Brain pericyte (primary cell): ENCODE results near the gene CACNB2.

Source experiments
- DNase-seq: peaks from one replicate; pipeline ENCODE4 v3.0.0-alpha.2; 2012; ENCODE audit warnings: low read depth, low spot score

CACNB2 gene

DNA sequence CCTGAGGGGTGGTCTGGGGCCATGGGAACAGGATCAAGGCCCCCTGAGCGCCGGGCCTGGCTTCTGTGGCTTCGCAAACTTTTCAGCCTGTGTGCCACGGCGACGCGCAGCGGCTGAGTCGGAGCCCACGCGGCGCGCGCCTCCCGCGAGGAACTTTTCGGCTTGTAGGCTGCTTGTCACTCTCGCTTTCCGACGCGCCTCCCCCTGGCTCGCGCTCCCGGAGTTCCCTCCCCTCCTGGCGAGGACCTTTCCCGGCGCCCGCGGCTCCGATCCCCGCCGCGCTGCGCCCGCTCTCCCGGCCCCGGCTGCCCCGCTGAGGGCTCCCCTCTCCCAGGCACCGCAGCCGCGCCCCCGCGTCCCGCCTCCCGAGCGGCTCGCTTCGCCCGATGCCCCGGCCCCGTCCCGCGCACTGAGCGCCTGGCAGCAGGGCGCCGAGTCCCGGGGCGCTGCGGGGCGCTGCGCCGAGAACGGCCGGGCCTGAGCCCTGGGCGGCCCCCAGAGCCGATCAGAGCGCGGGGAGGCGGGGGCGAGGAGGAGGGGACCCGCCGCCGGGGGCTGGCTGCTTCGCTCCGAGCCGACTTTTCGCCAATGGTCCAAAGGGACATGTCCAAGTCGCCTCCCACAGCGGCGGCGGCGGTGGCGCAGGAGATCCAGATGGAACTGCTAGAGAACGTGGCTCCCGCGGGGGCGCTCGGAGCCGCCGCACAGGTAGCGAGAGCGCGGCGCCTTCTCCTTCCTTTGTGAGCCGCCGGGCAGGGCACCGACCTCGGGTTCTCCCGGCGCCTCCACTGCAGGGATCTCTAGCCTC lies at the start of gene CACNB2:
Gene CACNB2, plus strand, starts transcription at position 276 of the 808 bp plus-strand sequence.
- DNase-seq, result no peak

- DNase-seq, result no peak
Measured at GRCh38 chr10:18094332-18094731, 45.9 kb upstream of the CACNB2 start.

- no peak for DNase-seq
Measured at GRCh38 chr10:18094793-18095192, 45.4 kb upstream of the CACNB2 start.

DNA sequence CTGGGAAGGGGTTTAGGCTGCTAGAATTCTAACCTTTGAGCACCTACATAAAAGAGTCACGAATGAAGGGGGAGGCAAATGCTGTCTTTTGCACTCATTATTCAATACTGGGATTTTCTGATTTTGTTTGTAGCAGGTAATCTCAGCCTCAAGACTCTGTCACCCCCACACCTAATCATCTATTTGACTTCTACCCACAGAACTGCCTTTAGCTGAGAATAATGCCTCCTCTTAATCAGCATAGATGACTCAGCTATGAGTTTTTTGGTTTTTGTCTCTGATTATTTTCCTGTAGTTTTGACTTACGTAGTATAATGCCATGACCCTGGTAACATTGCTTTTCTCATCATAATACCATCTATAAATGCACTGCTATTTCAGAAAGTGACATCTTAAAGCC lies 42.7 kb upstream of the CACNB2 start:
- DNase-seq, result no peak

GRCh38 chr10:18098201-18098600 lies 42.0 kb upstream of the CACNB2 start:
- DNase-seq, result no peak

DNA sequence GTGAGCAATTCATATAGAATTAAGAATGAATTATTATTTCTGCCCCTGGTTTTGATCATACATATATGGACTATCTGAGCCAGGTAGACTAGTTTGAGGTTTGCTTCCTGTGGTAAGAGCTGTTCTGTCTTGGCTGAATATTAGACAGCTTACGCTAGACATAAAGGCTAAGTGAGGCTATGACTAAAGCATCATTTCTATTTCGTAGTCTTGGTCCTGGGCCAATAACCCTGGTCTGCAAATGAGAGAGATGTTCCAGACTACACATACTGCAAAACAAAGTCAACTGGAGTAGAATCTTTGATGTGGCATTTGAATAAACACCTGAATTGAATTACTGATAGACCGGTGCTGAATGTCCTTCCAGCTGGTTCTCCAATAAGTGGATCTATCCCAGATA lies 40.8 kb upstream of the CACNB2 start:
- no peak for DNase-seq

GRCh38 chr10:18100669-18101068 lies 39.6 kb upstream of the CACNB2 start:
- no peak for DNase-seq

DNA sequence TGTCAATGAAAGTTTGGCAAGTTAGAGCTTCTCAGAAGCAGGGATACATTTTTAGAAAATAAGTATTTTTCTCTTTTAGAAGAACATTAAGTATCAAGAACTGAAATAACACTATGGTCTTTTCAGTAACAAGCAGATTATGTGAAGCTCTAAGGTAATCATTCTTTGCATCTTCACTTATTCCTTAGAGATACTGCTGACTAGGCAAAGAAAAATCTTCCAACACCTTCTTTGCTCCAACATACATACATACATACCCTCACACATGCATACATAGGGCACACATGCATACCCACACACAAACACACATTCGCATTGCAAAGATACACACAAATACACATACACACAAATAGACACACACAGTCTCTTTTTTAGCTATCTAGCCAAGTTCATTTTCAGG lies 37.8 kb upstream of the CACNB2 start:
- no peak for DNase-seq

- DNase-seq, result peak; percentile 4
Measured at GRCh38 chr10:18104223-18104872, 35.9 kb upstream of the CACNB2 start.

- DNase-seq, result no peak
Measured at GRCh38 chr10:18109341-18109870, 30.8 kb upstream of the CACNB2 start.

- no peak for DNase-seq
Measured at GRCh38 chr10:18113881-18114280, 26.3 kb upstream of the CACNB2 start.

GRCh38 chr10:18117276-18117675 lies 22.9 kb upstream of the CACNB2 start:
- DNase-seq, result no peak

GRCh38 chr10:18122753-18123152 lies 17.5 kb upstream of the CACNB2 start:
- no peak for DNase-seq

DNA sequence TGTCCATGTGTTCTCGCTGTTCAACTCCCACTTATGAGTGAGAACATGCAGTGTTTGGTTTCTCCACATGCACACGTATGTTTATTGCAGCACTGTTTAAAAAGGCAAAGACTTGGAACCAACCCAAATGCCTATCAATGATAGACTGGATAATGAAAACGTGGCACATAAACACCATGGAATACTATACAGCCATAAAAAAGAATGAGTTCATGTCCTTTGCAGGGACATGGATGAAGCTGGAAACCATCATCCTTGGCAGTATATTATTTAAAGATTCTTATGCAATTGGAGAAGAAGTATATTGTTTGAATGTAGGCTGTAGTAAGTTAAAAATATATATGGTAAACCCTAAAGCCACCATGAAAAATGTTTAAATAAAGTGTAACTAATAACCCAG lies 7.2 kb upstream of the CACNB2 start:
- no peak for DNase-seq

DNA sequence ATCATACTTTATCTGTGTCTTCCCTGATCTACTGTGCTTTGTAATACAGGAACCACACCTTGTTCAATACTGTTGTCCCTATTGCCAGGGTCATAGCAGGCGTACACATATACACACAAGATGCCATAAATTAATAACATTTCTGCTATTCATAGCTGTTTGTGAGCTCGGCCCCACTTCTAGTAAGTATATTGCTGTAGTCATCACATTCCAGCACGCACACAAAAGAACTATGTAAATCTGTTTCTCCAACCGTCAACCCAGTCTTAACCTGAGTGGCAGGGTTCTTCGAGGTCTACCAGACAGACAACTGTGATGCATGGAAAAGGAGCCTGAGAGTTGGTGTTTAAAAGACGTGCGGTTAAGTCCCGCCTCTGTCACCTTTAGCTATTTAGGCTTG lies 5.7 kb upstream of the CACNB2 start:
- no peak for DNase-seq

- DNase-seq, result no peak
Measured at GRCh38 chr10:18134921-18135320, 5.3 kb upstream of the CACNB2 start.

DNA sequence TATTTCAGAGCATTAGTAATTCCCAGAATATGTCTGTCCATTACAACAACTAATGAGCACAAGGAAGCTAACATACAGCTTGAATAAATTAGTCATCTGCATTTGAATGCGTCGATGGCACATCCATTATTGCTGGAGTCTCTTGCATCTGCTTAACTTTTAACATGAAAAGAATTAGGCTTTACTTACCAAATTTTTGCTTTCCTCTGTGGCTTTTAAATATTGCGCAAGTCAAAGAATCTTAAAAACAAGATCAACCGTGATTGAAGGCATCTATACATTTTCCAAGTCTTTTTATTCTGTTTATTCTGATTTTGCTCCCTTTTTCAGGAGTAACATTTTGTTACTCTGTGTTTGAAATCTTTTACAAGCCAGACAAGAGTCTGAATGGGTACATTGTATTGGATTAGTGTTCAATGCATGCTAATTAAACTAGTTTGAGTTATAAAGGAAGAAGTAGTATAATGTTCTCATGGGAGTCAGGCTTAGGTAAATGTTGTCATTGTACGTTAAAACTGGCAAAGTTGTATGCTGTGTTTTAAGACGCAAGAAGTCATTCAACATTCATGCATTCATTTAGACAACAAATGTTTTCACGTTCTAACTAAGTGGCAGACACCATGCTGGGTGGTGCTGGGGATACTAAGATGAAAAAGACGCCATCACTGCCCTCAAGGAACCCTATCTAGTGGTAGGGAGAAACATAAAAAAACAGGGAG lies 4.0 kb upstream of the CACNB2 start:
- DNase-seq, result no peak

- DNase-seq, result no peak
Measured at GRCh38 chr10:18137111-18137510, 3.1 kb upstream of the CACNB2 start.

DNA sequence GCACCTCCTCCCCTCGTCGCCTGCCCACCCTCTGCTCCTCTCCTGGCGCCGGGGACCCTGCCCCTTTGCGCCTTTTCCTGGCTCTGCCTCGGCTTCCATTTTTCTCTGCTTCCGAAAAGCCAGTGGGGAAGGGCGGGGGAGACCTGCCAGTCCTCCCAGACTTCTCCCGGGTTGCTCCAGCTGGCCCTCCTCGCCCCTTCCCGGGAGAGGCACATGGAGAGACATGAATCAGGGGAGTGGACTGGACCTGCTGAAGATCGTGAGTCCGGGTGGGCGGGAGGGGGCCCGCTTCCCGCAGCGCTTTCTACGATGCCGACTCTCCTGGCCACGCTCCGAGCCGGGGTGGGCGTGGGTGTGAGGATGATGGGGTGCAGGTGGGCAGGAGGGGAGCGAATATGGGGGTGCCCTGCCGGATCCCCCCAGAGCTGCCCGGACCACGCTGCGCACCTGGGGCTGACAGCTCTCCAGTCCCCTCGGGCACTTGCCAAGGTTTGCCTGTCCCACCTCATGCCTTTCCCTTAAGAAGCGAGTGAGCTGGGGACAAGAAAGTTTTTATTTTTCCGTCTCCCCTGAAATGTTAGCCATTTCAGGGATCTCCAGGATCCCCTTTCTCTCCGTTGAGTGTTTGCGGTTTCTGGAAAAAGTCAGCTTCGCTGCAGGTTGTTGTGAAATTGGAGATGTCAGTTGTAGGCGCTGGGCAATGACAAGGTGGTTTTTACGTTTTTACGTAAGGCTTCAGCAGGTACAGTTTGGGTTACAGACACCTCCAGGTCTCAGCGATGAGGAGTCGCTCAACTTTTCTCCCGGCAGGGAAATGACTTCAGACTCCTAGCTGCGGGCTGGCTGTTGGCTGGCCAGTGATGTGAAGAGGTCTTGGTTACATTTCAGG lies 977 bp downstream of the CACNB2 start:
- no peak for DNase-seq

DNA sequence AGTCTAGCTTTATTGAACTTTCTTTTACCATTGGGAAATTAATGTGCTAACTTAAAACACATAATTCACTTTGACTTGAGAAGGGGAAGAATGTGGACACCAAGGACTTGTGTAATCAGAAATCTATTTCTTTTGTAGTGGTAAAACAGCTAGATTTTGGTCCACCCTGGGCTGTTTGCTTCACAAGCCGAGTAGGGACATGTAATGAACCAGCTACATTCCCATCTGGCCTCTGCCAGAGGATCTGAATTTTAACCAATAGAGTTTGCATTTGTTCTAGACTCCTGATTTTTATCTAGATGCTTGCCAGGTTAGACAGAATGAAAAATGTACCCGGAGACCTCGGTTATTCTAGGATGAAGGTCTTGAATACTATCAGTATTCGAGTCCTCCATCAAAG lies 1.9 kb downstream of the CACNB2 start:
- no peak for DNase-seq

- DNase-seq, result no peak
Measured at GRCh38 chr10:18144396-18144795, 4.2 kb downstream of the CACNB2 start.
